Measurements from ENCODE around the gene RFC3. TPM values are rescaled to one million over a fixed set of nuclear protein-coding genes. Genes with fewer than 3 reads are reported as not detected.
A peak's percentile ranks its signal among the peaks of the same experiment; 100 is the strongest.
"Not testable (repeated sequence)": the region's sequence is repeated elsewhere in the genome, so short reads cannot be mapped to it uniquely, and the experiment has no call there.

RFC3 gene
- total RNA-seq, 4 donors from 2014 or later = 4.4 to 18.0 (median 13.0) TPM

DNA sequence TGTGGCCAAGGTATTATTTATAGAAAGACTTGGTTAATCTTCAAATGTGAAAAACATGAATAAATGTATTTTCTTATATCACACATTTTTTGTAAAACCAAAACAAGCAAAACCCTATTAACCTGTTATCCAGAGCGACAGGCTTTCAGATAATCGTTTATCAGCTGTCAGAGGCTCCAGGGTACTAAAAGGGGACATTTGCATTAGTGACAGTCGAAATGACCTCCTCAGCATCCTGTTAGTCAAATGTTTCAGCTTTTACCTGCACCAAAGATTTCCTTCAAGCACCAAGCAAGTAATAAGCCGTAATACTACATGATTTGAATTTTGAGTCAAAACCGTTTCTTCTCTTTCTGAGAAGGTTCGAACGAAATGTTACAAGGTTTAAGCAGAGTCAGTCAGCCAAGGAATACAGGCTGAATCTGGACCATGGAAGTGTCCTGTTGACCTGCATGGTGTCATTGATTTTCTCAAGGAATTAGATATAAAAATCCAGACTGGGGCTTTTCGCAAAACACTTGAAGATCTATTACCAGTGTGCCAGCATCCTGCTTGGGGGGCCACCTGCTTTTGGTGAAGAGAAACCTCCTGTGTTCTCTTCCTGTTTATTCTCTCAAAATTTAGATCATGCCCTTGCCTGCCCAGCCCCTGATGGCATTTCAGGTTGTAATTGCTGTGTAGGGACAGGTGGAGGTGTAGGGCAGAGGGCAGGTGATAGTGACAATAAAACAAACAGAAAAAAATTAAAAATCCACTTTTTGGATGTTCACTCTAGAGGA lies 11.3 kb upstream of the RFC3 start:
- no peaks in the 10 kb centered on the region for H3K9me3 ChIP-seq
- no peak for TF ChIP-seq POLR2A (IDR thresholded peaks at IDR 0.05)
- TF ChIP-seq, protein P1, sequence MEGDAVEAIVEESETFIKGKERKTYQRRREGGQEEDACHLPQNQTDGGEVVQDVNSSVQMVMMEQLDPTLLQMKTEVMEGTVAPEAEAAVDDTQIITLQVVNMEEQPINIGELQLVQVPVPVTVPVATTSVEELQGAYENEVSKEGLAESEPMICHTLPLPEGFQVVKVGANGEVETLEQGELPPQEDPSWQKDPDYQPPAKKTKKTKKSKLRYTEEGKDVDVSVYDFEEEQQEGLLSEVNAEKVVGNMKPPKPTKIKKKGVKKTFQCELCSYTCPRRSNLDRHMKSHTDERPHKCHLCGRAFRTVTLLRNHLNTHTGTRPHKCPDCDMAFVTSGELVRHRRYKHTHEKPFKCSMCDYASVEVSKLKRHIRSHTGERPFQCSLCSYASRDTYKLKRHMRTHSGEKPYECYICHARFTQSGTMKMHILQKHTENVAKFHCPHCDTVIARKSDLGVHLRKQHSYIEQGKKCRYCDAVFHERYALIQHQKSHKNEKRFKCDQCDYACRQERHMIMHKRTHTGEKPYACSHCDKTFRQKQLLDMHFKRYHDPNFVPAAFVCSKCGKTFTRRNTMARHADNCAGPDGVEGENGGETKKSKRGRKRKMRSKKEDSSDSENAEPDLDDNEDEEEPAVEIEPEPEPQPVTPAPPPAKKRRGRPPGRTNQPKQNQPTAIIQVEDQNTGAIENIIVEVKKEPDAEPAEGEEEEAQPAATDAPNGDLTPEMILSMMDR (IDR thresholded peaks at IDR 0.05) = no peak
- no peaks in the 10 kb centered on the region for H3K4me1 ChIP-seq
- 74 to 76% methylated on average over 8 of the region's 8 CpGs for WGBS, 2 donors
- intact Hi-C loops (cut with DNase I) = no loop called here
- DNase-seq = no peak
- no peaks in the 10 kb centered on the region for H3K36me3 ChIP-seq
- H3K4me3 ChIP-seq = no peak overlapping the region
- H3K27ac ChIP-seq = no peak overlapping the region
- H3K27me3 ChIP-seq = peaks cover 0 to 5% (median 0%) of the 10 kb centered on the region in 4 donors

DNA sequence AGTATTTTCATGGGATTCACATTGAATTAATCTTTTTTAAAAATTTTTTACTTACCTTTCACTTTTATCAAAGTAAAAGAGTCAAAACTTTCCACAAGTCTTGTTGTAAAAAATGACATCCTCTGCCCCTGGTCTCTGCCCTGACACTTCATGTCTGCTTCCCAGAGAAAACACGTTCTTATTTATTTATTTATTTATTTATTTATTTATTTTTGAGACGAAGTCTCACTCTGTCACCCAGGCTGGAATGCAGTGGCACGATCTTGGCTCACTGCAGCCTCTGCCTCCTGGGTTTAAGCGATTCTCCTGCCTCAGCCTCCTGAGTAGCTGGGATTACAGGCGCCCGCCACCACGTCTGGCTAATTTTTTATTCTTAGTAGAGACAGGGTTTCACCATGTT lies 5.1 kb upstream of the RFC3 start:
- H3K9me3 ChIP-seq; DNase-seq; intact Hi-C loops (cut with DNase I); H3K27ac ChIP-seq; H3K4me1 ChIP-seq; H3K27me3 ChIP-seq; H3K36me3 ChIP-seq; H3K4me3 ChIP-seq: not testable (repeated sequence)
- 82 to 83% methylated on average over 7 of the region's 7 CpGs for WGBS, 2 donors

DNA sequence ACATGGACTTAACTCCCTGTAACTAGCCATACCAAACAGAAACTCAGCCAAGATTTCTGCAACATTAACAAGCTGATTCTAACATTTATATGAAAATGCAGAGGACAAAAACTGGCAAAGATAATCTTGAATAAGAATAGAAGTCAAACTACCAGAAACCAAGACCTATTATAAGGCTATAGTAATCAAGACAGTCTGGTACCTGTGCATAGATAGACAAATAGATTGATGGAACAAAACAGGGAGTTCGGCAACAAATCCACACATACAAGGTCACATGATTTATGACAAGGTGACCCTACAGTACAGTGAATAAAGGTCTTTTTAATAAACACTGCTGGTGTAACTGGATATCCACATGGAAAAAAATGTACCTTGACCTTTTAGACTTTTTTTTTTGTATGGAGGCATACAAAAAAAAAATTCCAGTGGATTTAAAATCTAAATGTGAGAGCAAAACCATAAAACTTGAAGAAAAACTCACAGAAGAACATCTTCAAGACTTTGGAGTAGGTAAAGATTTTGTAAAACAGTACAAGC lies 2.9 kb upstream of the RFC3 start:
- no peak overlapping the region for H3K27ac ChIP-seq

DNA sequence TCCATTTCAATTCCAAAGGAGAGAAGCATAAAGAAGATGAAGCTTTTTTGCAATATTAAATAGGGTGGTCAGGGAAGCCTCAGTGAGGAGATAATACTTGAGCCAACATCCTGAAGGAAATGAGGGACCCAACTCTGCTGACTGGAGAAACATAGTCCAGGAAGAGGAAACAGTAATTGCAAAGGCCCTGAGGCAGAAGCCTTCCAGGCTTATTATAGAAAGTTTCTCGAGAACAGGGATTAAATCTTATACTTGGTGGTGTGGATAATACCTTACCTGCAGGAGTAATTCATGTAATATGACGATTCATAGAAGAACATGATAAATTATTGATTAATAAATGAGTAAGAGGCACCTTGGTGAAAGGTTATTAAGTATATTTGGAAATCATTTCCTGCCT lies 1.0 kb upstream of the RFC3 start:
- WGBS, 2 donors = 78 to 80% methylated on average over 2 of the region's 2 CpGs
- no peak for TF ChIP-seq POLR2A (IDR thresholded peaks at IDR 0.05)
- TF ChIP-seq, protein P1 (IDR thresholded peaks at IDR 0.05) = no peak
- Histone ChIP-seq H3K27ac (no peak overlapping the region), H3K4me1 (peaks cover 0 to 20% (median 4%) of the 10 kb centered on the region in 3 donors), H3K9me3 (no peaks in the 10 kb centered on the region), H3K36me3 (peaks cover 0 to 8% (median 0%) of the 10 kb centered on the region in 3 donors), H3K4me3 (no peak overlapping the region), H3K27me3 (peaks cover 0 to 4% (median 0%) of the 10 kb centered on the region in 4 donors)
- intact Hi-C loops (cut with DNase I) = no loop called here
- no peak for DNase-seq

More for the DNA sequence above, 2.9 kb upstream of the RFC3 start:
- no peak overlapping the region for H3K4me3 ChIP-seq
- H3K27me3 ChIP-seq = peaks cover 0 to 4% (median 0%) of the 10 kb centered on the region in 4 donors
- intact Hi-C loops (cut with DNase I) = no loop called here
- no peak for DNase-seq
- peaks cover 0 to 20% (median 4%) of the 10 kb centered on the region in 3 donors for H3K4me1 ChIP-seq
- WGBS, 2 donors = 42 to 47% methylated on average over 1 of the region's 1 CpG
- H3K9me3 ChIP-seq = no peaks in the 10 kb centered on the region
- no peaks in the 10 kb centered on the region for H3K36me3 ChIP-seq
- no peak for TF ChIP-seq POLR2A (IDR thresholded peaks at IDR 0.05)

DNA sequence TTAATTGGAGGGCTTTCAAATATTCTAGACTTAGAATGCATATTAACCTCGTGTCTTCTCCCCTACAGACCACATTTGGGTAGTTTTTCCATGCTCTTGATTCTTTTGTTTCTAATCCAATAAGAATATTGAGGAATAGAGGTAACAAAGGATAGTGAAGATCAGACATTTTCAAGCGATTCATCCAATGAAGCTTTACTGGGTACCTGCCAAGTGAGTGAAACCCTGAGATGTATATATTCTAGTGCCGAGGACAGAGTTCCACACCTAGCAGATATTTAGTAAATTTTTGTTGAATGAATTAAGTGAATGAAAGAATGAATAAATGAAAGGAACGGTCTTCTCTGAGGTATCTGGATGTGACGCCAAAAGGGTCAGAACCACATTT lies 442 bp upstream of the RFC3 start:
- no peak for DNase-seq
- intact Hi-C loops (cut with DNase I) = no loop called here
- Histone ChIP-seq H3K4me1 (peaks cover 0 to 20% (median 4%) of the 10 kb centered on the region in 3 donors), H3K27ac (peak overlapping the region; percentile 76 to 86 (median 85)), H3K9me3 (no peaks in the 10 kb centered on the region), H3K36me3 (peaks cover 0 to 8% (median 0%) of the 10 kb centered on the region in 3 donors), H3K27me3 (peaks cover 0 to 4% (median 0%) of the 10 kb centered on the region in 4 donors), H3K4me3 (peak overlapping the region; percentile 66 to 89 (median 82))
- WGBS, 2 donors = 14 to 25% methylated on average over 5 of the region's 5 CpGs
- TF ChIP-seq, protein P1 (IDR thresholded peaks at IDR 0.05) = no peak
- no peak for TF ChIP-seq POLR2A (IDR thresholded peaks at IDR 0.05)

DNA sequence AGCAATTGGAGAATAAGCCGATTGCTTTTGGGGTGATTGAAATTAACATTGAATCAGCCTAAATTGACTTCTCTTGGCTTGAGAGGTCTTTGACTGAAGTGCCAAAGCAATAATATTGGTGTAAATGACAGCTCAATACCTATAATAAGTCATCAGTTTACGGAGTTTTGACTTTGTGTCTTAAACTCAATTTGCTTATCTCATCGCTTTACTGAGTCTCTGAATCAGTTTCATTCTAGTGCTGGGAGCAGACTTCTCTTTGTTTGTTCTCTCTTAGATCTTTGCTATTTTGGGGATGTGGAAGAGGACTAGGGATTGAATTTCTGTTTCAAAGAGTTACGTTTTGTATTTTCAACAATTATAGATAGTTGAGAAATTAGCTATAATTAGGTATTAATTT lies 7.1 kb downstream of the RFC3 start:
- H3K4me3 ChIP-seq = no peak overlapping the region
- H3K4me1 ChIP-seq = no peaks in the 10 kb centered on the region
- H3K9me3 ChIP-seq = no peaks in the 10 kb centered on the region
- TF ChIP-seq, protein P1 (IDR thresholded peaks at IDR 0.05) = no peak
- TF ChIP-seq POLR2A (IDR thresholded peaks at IDR 0.05) = no peak
- H3K36me3 ChIP-seq = peaks cover 0 to 50% (median 0%) of the 10 kb centered on the region in 3 donors
- intact Hi-C loops (cut with DNase I) = no loop called here
- no peak overlapping the region for H3K27ac ChIP-seq
- H3K27me3 ChIP-seq = no peaks in the 10 kb centered on the region
- DNase-seq = no peak
- WGBS, 2 donors = 91 to 94% methylated on average over 4 of the region's 4 CpGs
